Right cardiac atrium (tissue), 5 donors: ENCODE data around the gene LYRM4. TPM values are rescaled to one million over a fixed set of nuclear protein-coding genes. Genes with fewer than 3 reads are reported as not detected.

Experiments used
- ATAC-seq, 2 donors: fragments of 200-7000 bp; cut with Tn5 transposase; one replicate each; pipeline versions ENCODE4 v1.8.0 to v1.9.1; 2020; ENCODE audit warnings: moderate library complexity in 2 of 2, mild to moderate bottlenecking in 1 of 2
- DNase-seq, 3 donors: peaks; one replicate each; pipeline ENCODE4 v3.0.0-alpha.2; 2020
- H3K27ac ChIP-seq: one replicate; pipeline ENCODE4 v1.5.1; 2013; ENCODE audit warnings: mild to moderate bottlenecking, low read length, control low read depth, moderate library complexity
- H3K27me3 ChIP-seq: one replicate; pipeline ENCODE4 v1.6.1; 2013; ENCODE audit not compliant: control insufficient read depth, insufficient read depth
- H3K4me1 ChIP-seq: one replicate; pipeline ENCODE4 v1.6.1; 2013; ENCODE audit warnings: low read length; ENCODE audit not compliant: control insufficient read depth, insufficient read depth
- H3K4me3 ChIP-seq: one replicate; pipeline ENCODE4 v1.5.1; 2013; ENCODE audit warnings: low read length, control low read depth
- H3K9me3 ChIP-seq: one replicate; pipeline ENCODE4 v1.6.1; 2013; ENCODE audit warnings: low read length; ENCODE audit not compliant: control insufficient read depth
- WGBS: extraction: QIAGEN DNeasy Blood & Tissue Kit; methylation state at CpG from one replicate; pipeline ENCODE4 v1.1.7; 2013; 5-methylcytosine and 5-hydroxymethylcytosine counted together
- intact Hi-C, 4 donors: fragments of 100-400 bp; cut with DNase I; formaldehyde crosslinking; loops; one replicate each; pipeline versions ENCODE4 v1.11.0 to v1.14.0; 2022 to 2023
- polyA plus RNA-seq: library from polyadenylated mRNA; stranded (reverse); fragments of 200-250 nt; gene quantifications from one replicate; pipeline ENCODE4 v1.2.3, GENCODE V29; 2013
- total RNA-seq, 4 donors: library from RNA; stranded (reverse); fragmentation: NEBNext Ultra II Directional; extraction: Animal tissue kit (Norgen Biotek cat#: 25700); gene quantifications; one replicate each; pipeline ENCODE4 v1.2.1, GENCODE V29; 2021
- donor health status: healthy with polysubstance abuse.
- donor health status: DM: no; HTN: yes; CAD: no.
- donor health status: DM: no; HTN: no; CAD: no.
- donor health status: DM: no; HTN: yes; CAD: no; lungs with severe emphysema.
- donor health status: DM: yes; HTN: yes; CAD: no.

LYRM4 gene
- total and polyA plus RNA-seq, 5 donors, result 20.2 to 30.5 (median 26.6) TPM

DNA sequence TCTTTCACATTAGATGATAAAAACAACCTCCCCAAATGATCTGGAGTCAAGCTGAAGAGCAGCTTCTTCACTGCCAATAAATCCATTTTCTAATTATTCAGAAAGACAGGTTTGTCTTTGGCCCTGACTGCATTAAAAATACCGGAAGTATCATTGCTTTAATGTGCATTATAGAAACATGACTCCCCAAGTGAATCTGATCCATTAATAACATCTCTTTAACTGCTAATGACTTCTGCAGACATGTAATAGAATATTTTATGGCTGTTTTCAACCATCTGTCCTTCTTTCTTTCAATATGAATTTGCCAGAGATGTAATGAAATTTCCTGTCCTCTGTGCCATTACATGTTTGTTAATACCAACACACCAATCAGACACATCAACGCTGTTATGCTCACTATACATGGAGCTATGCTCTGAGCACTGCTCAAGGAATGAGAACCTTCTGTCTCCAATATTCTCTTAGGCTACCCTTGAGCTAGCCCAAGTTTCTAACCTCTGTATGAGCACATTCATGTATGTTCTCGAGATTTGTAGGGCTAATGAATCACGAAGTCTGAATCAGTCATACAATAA is 87.8 kb downstream of the LYRM4 start:
- WGBS, result 87% methylated on average over 4 of the region's 4 CpGs
- no peak for ATAC-seq
- no peak for DNase-seq
- H3K27ac ChIP-seq, result no peak overlapping the region
- H3K4me3 ChIP-seq, result no peak overlapping the region
- H3K27me3 ChIP-seq, result no peaks in the 10 kb centered on the region
- intact Hi-C loops, result no loop called here
- no peaks in the 10 kb centered on the region for H3K4me1 ChIP-seq
- no peaks in the 10 kb centered on the region for H3K9me3 ChIP-seq

DNA sequence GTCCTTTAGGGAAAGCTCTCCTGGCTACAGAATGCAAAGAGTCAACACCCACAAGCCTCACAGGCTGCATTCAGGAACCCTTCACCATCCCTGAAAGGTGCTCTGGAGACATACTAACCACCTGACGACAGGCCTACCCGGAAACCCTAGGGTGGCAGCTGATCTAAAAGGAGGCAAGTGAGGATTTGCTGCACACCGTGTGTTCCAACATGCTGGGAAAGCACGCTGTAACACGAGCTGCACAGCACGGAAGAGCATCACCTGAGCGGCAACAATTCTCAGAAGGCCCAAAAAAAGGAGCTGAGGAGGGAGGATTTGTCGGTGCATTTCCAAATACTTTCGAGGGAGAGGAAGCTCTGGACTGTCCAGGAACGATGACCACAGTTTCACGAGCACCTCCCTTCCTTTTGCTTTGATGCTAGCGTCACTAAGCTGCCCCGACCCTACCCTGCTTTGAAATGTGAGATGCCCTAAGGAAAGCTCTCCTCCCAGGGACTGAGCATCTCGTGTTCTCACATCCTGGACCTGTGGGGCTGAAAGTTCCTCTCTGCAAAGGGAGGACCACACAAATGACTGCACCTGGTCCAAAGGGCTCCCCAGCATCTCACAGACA is 88.6 kb downstream of the LYRM4 start:
- 63% methylated on average over 14 of the region's 14 CpGs for WGBS
- no peak overlapping the region for H3K27ac ChIP-seq
- ATAC-seq (no peak), DNase-seq (no peak)
- H3K4me3 ChIP-seq, result no peak overlapping the region
- no peaks in the 10 kb centered on the region for H3K27me3 ChIP-seq
- intact Hi-C loops, result no loop called here
- no peaks in the 10 kb centered on the region for H3K4me1 ChIP-seq
- no peaks in the 10 kb centered on the region for H3K9me3 ChIP-seq

DNA sequence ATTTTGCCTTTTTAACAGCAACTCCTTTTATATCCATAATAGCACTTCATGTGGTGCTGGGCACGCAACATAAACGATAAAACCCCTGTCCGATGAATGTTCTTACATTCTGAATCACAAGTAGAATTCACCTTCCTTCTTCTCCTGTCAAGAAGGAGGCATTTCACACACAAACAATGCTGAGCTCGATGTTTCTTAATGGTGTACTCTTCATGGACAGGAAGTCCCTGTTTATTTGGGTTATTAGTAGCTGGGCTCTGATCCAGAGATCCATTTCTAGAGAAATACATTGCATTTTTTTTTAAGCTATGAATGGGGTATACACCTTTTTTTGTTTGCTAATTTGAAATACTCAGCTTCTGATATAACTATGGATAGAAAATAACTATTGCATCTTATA is 93.2 kb downstream of the LYRM4 start:
- ATAC-seq (no peak), DNase-seq (no peak)
- no peak overlapping the region for H3K27ac ChIP-seq
- intact Hi-C loops, result no loop called here
- no peaks in the 10 kb centered on the region for H3K4me1 ChIP-seq
- no peaks in the 10 kb centered on the region for H3K27me3 ChIP-seq
- no peaks in the 10 kb centered on the region for H3K9me3 ChIP-seq
- WGBS, result 62% methylated on average over 4 of the region's 4 CpGs
- no peak overlapping the region for H3K4me3 ChIP-seq

DNA sequence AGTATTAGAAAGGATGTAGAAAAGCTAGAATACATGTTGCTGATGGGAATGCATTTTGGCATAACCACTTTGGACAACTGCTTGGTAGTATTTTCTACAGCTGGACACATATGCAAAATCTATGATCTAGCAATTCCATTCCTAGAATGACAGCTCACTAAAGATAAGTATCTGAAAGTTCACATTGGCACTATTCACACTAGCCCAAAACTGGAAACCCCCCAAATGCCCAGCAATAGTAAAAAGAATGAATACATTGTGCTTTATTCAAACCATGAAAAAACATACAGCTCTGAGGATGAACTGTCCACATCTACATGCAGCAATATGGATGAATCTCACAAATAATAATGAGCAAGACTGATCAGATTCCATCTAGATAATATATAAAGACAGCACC is 96.7 kb downstream of the LYRM4 start:
- Histone ChIP-seq H3K27ac (no peak overlapping the region), H3K27me3 (no peaks in the 10 kb centered on the region), H3K4me1 (no peaks in the 10 kb centered on the region), H3K9me3 (no peaks in the 10 kb centered on the region), H3K4me3 (no peak overlapping the region)
- intact Hi-C loops, result no loop called here
- ATAC-seq (no peak), DNase-seq (no peak)

DNA sequence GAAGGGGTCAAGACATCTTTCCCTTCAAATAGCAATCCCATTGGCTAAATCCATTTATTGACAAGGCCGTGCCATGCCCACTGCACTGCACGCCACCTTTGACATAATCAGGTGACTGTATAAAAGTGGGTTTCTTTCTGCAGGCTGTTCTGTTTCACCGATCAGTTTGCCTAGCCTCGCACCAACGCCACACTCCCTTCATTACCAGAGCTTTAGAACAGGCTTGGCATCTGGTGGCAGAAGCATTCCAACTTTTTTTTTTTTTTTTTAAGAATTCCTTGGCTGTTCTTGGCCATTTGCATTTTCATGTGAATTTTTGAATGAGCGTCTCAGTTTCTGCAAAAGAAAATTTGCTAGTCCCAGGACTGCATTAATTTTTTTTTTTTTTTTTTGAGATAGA is 97.5 kb downstream of the LYRM4 start:
- 96% methylated on average over 6 of the region's 6 CpGs for WGBS
- no peak for DNase-seq
- ATAC-seq, result no peak
- no peaks in the 10 kb centered on the region for H3K27me3 ChIP-seq
- H3K27ac ChIP-seq, result no peak overlapping the region
- H3K4me3 ChIP-seq, result no peak overlapping the region
- intact Hi-C loops, result no loop called here
- no peaks in the 10 kb centered on the region for H3K9me3 ChIP-seq
- no peaks in the 10 kb centered on the region for H3K4me1 ChIP-seq

DNA sequence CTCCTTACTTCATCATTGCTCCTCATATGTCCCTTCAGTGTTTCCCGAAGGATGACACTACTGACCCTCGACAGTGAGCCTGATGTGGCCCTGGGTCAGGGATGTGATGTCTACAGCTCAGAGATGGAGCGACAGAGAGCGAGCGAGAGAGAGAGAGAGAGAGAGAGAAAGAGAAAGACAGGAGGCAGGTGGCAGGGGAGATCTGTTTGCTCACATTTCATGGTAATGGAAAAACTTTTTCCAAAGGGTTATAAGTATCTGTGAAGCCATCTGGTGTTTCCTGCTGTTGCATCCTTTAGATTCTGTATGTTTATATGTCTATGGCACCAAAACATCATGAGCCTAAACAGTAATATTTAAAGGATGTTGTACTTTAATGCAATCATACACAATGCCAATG is 98.4 kb downstream of the LYRM4 start:
- 95% methylated on average over 5 of the region's 5 CpGs for WGBS
- Histone ChIP-seq H3K4me1 (no peaks in the 10 kb centered on the region), H3K9me3 (no peaks in the 10 kb centered on the region), H3K27me3 (no peaks in the 10 kb centered on the region), H3K27ac (no peak overlapping the region), H3K4me3 (no peak overlapping the region)
- no peak for ATAC-seq
- DNase-seq, result no peak
- intact Hi-C loops, result no loop called here

DNA sequence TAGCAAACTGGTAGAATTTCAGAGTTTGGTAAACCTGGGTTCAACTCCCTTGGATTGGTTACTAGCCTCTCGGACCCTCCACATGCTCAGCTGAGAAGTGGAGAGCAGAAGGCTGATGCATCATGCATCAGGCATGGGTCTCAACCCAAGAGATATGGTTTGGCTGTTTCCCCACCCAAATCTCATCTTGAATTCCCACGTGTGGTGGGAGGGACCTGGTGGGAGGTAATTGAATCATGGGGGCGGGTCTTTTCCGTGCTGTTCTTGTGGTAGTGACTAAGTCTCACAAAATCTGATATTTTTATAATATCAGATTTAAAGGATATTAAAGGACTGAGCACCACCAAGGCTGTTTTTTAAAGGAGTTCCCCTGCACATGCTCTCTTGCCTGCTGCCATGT is 100.5 kb downstream of the LYRM4 start:
- ATAC-seq, result no peak
- no peaks in the 10 kb centered on the region for H3K4me1 ChIP-seq
- H3K27me3 ChIP-seq, result no peaks in the 10 kb centered on the region
- DNase-seq, result no peak
- H3K9me3 ChIP-seq, result no peaks in the 10 kb centered on the region
- H3K4me3 ChIP-seq, result no peak overlapping the region
- intact Hi-C loops, result no loop called here
- H3K27ac ChIP-seq, result no peak overlapping the region
- WGBS, result 92% methylated on average over 4 of the region's 4 CpGs

DNA sequence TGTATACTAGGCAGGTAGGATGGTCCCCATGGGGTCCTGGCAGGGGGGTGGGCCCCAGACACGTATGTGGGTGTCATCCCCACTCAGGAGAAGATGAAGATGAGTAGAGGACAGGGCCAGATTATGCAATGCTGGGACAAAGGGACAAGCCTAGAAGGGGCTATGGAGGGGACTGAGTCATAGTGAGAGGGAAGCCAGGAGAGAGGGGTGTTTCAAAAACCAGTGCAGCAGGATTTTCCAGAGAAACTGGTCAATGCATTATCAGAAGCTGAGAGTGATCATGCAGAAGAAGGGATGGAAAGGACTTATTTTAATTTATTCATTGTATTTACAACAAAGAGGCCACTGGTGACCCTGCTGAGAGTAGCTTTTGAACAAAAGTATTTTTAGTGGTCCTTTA is 101.6 kb downstream of the LYRM4 start:
- H3K27ac ChIP-seq, result no peak overlapping the region
- H3K4me3 ChIP-seq, result no peak overlapping the region
- DNase-seq, result no peak
- no peak for ATAC-seq
- WGBS, result 90% methylated on average over 1 of the region's 1 CpG
- no peaks in the 10 kb centered on the region for H3K9me3 ChIP-seq
- intact Hi-C loops, result no loop called here
- H3K4me1 ChIP-seq, result no peaks in the 10 kb centered on the region
- no peaks in the 10 kb centered on the region for H3K27me3 ChIP-seq

DNA sequence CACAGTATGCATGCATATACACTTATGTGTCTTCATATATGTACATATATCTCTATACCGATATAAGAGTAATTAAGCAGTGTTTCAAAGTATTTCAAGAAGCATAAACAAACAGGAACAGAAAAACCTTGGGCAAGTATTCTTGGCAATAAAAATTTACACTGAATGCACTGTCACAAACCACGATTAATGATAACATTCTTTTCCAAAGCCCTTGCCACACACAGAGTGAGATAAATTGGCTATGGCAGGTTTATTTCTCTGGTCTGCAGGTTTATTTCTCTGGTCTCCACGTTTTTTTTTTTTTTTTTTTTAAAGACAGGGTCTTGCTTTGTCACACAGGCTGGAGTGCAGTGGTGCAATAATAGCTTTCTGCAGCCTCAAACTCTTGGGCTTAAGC is 102.6 kb downstream of the LYRM4 start:
- Histone ChIP-seq H3K9me3 (no peaks in the 10 kb centered on the region), H3K4me1 (no peaks in the 10 kb centered on the region), H3K4me3 (no peak overlapping the region), H3K27me3 (no peaks in the 10 kb centered on the region), H3K27ac (no peak overlapping the region)
- intact Hi-C loops, result no loop called here
- no peak for DNase-seq
- ATAC-seq, result no peak
- WGBS, result 66% methylated on average over 3 of the region's 3 CpGs

DNA sequence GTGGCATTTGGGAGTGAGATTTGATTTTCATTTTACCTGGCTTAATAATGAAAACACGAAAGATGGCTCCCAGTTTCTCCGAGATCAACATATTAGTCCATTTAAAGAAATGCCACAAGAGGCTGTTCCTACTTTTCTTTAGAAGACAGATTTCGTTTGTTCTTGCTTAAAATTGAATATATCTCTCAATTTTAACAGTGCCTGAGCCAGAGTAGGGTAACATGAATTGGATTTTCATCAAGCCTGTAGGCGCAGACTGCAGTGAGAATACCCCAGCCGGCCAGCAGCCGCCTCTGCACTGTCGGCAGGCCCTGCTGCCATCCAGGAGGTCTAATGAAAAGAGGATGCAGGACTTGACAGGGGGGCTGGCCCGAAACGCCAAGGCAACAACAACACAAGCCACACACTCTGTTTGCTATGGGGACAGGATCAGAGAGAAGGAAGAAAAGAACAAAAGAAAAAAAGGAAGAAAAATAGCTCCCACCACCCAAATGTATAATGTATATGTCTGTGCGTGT is 103.1 kb downstream of the LYRM4 start:
- intact Hi-C loops, result no loop called here
- H3K4me1 ChIP-seq, result no peaks in the 10 kb centered on the region
- WGBS, result 86% methylated on average over 10 of the region's 10 CpGs
- H3K4me3 ChIP-seq, result no peak overlapping the region
- H3K27ac ChIP-seq, result no peak overlapping the region
- H3K9me3 ChIP-seq, result no peaks in the 10 kb centered on the region
- DNase-seq (no peak), ATAC-seq (no peak)
- no peaks in the 10 kb centered on the region for H3K27me3 ChIP-seq

DNA sequence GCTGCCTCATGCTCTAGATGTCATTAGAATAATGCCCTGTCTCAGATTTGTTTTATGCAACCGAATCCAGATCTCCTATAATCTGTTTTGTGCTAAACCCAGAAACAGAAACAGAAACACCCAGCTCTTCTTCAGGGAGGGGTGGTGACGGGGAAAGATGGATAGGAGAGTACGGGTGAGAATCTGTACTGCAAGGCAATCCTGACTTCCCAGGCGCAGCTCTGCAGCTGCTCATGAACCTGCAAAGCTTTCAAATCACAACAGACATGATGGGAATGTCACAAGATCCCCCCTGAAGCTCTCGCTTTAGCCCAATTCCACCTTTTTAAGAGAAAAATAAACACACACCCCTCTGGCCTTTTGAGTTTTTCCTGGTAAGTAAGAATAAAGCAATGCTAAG is 104.1 kb downstream of the LYRM4 start:
- ATAC-seq (no peak), DNase-seq (no peak)
- H3K27ac ChIP-seq, result no peak overlapping the region
- no peaks in the 10 kb centered on the region for H3K4me1 ChIP-seq
- intact Hi-C loops, result no loop called here
- H3K4me3 ChIP-seq, result no peak overlapping the region
- no peaks in the 10 kb centered on the region for H3K27me3 ChIP-seq
- no peaks in the 10 kb centered on the region for H3K9me3 ChIP-seq
- WGBS, result 87% methylated on average over 5 of the region's 5 CpGs

DNA sequence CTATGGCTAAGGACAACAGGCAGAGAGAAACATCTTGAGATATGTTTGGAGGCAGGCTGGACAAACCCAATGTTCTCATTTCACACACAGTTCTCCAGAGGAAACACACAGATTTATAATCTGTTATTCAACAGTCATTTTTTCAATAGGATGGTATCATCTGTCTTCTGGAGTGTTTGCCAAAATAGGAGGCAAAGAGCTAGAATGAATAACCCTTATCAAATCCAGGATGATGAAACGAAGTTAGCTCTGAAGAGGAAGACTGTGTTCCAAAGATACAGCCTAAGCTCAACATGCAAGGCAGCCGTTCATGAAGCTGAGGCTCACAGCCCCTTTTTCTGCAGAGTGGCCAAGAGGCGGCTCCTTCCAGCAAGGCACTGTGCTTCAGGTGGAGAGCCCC is 104.8 kb downstream of the LYRM4 start:
- H3K4me3 ChIP-seq, result no peak overlapping the region
- ATAC-seq (no peak), DNase-seq (no peak)
- no peaks in the 10 kb centered on the region for H3K27me3 ChIP-seq
- no peaks in the 10 kb centered on the region for H3K9me3 ChIP-seq
- H3K27ac ChIP-seq, result no peak overlapping the region
- intact Hi-C loops, result no loop called here
- no peaks in the 10 kb centered on the region for H3K4me1 ChIP-seq
- 54% methylated on average over 3 of the region's 3 CpGs for WGBS
